GM21390 (cell line): ENCODE measurements around the gene LRRIQ1.
"Not testable (repeated sequence)": the region's sequence is repeated elsewhere in the genome, so short reads cannot be mapped to it uniquely, and the experiment has no call there.

Source experiments
- ATAC-seq: cut with Tn5 transposase; IDR thresholded peaks from one replicate; pipeline ENCODE4 v1.9.1; 2021; ENCODE audit not compliant: unreplicated experiment

The LRRIQ1 gene

DNA sequence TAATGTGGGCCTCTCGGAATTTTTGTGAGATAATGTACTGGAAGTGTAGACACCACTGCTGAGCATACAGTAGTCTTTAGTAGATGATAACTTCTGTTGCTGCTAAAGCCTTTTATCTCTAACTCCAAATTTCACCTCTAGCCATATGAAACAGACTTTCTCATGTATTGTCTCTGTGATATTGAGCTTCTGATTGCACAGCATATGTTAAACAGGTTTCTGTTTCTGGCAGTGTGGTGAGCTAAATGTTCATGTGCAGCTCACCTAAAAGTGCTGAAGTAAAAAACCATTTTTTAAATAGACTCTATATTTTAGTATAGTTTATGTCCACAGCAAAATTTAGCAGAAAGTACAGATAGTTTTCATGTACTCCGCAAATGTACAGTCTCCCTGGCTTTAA lies 154.6 kb downstream of the LRRIQ1 start:
- ATAC-seq = no peak

DNA sequence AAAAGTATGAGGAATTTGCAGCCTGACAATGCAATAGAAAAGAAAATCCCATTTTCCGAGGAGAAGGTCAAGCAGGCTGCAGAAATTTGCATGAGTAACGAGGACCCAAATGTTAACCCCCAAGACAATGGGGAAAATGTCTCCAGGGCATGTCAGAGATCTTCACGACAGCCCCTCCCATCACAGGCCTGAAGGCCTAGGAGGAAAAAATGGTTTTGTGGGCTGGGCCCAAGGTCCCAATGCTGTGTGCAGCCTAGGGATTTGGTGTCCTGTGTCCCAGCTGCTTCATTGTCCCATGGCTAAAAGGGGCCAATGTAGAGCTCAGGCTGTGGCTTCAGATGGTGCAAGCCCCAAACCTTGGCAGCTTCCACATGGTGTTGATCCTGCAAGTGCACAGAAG lies 167.7 kb downstream of the LRRIQ1 start:
- ATAC-seq = not testable (repeated sequence)

DNA sequence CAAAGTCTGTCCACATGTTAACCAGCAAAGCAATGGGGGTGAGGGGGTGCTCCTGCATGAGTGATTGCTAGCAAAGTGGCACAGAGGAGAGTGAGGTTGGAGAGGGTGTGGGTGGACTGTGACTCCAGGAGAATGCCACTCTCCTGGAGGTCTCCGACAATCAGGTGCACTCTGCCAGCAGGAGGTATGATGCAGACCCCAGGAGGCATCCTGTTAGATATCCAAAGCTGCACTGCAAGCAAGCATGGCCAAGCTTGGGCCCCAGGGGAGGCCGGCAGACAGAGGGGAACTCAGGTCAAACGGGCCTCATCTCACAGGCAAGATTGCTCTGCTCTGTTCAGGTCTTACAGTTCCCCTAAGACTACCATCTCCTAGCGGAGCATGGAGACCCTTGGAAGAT lies 170.4 kb downstream of the LRRIQ1 start:
- no peak for ATAC-seq

DNA sequence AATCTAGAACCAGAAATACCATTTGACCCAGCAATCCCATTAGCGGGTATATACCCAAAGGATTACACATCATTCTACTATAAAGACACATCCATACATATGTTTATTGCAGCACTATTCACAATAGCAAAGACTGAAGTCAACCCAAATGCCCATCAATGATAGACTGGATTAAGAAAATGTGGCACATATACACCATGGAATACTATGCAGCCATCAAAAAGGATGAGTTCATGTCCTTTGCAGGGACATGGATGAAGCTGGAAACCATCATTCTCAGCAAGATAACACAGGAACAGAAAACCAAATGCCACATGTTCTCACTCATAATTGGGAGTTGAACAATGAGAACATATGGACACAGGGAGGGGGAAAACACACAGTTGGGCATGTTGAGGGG lies 188.2 kb downstream of the LRRIQ1 start:
- not testable (repeated sequence) for ATAC-seq

DNA sequence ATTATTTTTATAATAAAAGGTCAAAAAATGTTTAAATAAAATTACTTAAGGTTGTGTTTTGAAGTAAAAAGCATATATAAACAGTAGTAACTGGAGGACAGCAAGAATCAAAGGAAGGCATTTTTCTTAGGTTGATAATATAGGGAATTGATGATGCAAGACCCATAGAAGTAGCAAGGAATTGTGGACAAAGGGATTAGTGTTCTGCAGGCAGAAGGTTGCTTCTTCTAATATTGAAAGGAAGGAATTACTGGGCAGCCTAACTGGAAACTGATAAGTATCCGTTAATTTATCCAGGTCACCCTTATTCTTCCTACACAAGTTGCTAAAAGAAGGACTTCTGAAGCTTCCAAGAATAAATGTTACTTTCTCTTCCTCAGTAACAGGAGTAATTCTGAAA lies 189.3 kb downstream of the LRRIQ1 start:
- ATAC-seq = no peak

DNA sequence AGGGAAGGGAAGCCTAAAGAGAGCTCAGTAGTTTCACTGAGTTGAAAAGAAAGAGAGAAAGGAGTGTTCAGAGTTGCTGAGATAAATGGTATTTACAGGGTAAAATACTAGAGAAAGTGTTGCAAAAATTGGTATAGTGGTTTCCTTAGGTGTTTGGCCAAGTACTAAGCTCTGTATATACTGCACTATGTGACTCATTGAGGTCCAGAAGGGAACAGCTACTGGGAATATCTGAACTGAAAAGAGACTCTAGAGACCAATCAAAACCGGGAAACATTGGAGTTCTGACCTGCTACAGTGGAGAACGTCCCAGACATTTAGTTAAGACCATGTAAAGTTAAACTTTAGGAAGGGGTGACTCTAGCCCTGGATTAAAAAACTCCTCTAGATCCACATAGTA lies 201.2 kb downstream of the LRRIQ1 start:
- ATAC-seq = no peak

DNA sequence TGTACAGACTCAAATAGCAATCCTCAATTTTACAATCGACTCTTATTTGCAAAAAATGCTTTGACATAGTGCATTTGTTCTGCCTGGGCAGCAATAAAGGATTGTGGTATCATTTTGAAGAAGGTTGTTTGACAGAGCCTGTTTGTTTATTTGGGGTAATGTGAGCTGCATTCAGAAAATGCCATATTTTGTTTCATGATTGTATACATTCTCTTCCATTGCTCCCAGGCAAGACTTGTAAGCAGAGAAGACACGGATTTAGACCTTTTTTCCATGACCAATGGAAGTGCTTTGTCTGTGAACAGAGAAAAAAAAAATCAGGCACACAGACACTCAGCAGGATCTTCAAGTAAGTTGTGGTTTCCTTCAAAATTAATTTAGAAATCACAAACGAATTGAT lies 208.4 kb downstream of the LRRIQ1 start:
- no peak for ATAC-seq

DNA sequence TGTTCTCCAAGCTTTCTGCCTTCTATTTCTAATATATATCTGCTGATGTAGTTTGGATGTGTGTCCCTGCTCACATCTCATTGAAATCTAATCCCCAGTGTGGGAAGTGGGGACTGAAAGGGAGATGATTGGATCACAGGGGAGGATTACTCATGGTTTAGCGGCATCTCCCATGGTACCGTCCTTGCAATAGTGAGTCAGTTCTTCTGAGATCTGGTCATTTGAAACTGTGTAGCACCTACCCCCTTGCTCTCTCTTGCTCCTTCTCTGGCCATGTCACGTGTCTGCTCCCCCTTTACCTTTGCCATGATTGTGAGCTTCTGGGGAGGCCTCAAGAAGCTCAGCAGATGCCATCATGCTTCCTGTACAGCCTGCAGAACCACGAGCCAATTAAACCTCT lies 217.7 kb downstream of the LRRIQ1 start:
- ATAC-seq = no peak

DNA sequence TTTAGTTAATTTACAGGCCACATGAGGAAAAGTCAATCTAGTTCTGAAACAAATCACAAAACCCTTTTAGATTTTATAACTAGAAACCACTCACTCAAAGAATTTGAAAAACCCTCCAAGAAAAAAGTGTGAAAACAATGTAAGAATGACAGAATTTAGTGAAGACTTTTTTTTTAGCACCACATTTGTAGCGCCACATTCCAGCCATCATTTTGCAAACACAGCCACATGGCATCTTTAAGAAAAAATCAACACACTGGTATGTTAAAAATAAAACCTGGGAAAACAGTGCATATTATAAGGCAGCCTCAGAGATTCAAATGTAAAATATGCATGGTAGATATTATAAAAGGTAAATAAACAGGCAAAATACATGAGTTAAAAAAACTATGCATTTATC lies 221.5 kb downstream of the LRRIQ1 start:
- ATAC-seq = no peak

DNA sequence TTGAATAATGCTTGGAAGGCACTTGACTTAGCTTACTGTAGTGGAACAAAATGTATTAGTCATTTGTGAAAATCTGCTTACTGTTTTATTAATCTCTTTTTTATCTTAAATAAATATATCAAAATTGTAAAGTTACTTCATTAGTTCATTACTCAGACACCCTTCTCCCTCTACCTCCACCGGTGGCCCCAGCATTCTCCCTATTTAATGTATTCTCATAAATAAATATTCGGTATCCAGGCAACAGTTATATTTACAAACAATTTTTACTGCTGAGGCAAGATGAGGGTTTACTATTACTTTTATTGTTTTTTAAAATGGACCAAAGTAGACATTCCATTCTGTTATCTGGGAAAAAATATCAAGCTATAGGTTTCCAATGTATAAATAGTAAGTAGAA lies 224.3 kb downstream of the LRRIQ1 start:
- ATAC-seq = no peak

DNA sequence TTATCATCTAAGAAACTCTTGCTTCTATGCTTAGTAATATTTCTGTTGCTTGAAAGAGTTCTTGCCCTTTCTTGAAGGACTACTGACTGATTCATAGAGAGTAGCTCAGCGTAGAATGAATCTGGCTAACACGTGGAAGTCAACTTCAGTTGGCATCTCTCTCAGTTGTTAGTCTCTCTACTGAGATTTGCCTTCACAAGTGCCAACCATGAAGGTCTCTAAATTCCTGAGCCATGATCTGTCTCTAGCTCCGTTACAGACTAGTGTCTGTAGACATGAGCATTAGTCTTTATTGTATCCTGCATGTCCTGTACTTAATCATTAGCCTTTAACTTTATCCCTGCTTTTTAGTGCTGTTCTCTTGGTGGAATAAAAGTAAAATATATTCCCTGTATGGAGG lies 224.7 kb downstream of the LRRIQ1 start:
- ATAC-seq = no peak

DNA sequence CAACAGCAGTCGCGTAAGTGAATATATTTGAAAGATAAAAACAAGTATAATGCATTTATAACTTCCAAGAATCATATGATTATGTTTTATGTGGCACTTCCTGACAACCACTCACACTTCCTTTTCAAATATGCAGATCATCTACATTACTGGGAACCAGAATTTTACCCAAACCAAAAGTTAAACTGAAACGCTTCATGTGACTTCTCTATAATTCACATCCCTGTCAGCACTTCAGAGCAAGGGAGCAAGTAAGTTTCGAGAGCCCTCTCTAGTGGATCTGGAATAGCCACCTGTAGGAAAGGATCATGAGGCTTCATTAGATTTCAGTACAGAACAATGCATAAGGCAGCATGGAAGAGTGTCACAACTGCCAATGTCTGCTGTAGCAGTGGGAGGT lies 230.2 kb downstream of the LRRIQ1 start:
- no peak for ATAC-seq

DNA sequence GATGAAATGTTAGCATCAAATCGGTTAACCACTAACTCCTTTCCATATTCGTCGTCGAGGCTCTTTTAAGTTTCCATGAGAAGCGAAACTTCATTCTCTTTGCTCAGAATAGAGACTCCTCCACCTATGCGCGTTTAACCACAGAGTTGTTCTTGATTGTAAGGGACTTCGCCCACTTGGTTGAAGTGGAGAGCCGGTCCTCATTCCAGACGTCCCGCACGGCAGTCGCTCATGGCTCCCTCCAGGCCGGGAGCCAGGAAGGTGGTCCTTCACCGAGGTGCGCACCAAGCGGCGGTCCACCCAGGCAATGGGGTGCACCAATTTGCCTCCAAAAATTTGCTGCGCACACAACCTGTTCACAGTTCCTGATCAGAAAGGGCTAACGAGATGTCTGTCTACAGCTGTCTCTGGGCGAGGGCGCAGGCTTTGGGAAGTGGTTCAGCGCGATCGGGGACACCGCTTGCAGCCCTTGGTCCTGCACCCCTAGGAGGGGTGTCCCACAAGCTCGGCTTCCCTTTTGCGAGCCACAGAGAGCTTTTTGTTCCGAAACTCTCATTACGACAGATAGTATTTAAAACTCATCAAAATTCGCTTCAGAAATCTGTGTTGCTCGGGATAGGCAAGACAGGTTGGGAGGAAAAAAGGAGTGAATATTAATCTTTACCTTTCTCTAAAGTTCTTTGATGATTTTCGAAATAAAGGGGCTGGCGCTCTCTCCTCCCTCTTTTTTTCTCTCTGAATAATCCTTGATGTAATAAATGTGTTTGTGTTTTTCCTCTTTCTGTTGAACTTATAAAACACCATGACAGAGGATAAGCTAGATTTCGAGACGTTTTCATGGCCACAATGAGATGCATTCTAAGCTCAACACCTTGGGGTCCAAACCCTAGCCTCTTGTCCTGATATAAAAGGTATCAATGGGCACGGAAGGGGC lies 237.5 kb downstream of the LRRIQ1 start:
- peak; percentile 68 for ATAC-seq

DNA sequence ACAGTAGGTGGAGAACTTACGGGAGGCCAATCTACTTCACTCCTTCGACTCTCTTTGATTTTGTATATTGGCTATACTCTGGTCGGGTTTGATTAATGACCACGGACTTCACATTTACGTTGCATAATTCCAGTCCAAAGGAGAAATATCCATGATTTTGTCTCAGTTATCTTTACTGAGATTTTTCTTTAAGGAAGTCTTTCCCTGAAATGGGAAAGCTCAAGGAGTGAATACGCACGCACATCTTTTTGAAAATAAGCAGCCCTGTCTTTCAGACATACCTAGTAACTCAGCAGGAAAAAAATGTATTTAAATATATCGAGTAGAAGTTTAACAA lies 238.1 kb downstream of the LRRIQ1 start:
- no peak for ATAC-seq

DNA sequence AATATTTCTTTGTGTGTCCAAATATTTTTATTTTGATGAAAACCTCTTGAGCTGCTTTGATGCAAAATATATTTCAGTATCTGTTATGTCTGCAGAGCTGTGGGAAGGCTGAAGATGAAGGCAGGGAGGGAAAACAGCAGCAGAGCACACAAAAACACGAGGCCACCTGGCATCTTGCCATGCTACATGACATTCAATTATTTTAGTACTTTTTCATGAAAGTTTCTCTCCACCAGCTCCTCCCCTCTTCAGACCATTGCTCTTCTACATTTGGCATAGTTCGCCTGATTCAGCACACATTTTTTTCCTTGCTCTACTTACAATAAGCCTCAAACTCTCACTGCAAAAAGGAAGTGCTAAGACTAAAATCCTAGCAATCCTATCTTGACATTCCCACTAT lies 239.2 kb downstream of the LRRIQ1 start:
- ATAC-seq = no peak

DNA sequence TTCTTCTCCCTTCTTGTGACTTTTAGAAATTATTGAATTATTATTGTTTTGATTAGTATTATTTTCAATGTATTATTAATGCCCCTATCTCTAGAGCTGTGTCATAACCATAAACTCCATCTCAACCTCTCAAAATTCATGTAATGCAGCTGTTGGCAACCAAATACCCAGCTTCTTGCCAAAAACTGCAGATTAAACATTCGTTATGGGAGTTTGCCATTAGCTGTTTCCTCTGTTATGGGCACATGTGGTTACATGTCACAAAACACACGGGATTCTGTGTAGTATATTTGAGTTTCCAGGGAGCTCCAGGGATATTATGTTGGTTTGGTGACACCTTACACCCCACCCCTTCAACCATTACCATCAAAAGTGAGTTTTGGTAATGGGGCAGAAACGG lies 241.0 kb downstream of the LRRIQ1 start:
- ATAC-seq = no peak

DNA sequence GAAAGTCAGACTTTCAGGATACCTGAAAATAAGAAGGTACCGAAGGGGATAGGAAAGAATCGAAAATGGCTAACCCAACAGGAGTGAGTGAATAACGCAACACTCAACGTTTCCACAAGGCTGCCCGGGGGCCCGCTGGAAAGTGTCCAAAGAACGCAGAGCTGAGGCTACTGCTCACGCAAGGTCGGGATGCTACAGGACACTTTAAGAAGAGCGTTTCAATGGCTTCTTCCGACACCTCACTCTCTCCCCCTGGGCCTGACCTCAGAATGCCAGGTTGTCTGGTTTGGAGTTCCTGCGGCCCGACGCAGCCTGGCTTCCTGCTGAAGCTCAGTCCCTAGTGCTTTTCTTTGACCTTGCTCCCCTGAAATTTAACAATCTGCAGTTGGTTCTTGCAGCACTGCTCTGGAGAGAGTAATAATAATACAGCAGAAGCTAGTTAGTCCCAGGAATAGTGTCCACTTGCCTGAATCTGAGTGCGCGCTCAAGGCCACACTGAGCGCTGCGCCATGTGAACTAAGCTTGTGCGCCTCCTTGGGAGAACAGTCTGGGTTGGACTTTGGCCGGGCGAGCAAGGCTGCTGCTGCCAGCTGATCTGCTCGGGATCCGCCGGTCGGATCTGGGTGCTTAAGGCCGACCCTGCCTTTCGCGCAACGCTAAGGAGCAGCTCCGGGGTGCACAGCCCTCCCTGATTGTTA lies 241.9 kb downstream of the LRRIQ1 start:
- ATAC-seq = no peak

DNA sequence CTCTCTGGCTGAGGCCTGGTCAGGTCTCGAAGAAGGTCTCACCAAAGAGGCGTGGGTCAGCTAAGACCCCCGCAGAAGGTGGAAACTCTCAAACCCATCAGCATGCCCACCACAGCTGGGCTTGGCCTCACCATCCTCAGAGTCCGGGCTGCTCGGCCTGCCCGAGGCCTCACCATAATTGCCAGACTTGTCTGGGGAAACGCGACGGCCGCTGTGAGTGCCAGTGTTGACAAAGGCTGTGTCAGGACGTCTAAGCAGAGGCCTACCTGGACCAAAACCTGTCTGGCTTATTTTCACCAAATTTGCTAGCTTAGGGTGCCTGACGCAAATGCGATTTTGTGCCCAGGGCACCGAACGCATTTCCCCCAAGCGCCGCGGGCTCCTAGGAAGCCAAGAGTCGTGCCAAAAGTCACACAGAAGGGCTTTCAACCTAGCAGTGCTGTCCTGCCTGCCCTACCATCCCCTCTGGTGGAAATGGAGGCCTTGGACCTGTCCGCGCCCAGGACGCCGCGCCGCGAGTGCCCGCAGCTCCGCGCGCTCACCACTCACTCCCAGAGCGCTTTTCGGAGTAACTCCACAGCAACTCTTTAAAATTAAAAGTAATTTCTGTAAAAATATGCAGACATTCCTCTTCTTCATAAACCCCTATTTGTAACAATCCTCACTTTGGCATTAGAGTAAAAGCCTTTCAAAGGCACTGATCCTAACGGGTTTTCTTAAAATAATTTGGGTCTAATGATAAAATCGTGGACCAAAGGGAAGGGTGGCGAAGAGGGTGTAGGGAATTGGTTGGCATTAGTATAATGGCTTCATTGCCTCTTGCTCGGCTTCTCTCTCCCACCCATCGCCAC lies 242.7 kb downstream of the LRRIQ1 start:
- no peak for ATAC-seq

DNA sequence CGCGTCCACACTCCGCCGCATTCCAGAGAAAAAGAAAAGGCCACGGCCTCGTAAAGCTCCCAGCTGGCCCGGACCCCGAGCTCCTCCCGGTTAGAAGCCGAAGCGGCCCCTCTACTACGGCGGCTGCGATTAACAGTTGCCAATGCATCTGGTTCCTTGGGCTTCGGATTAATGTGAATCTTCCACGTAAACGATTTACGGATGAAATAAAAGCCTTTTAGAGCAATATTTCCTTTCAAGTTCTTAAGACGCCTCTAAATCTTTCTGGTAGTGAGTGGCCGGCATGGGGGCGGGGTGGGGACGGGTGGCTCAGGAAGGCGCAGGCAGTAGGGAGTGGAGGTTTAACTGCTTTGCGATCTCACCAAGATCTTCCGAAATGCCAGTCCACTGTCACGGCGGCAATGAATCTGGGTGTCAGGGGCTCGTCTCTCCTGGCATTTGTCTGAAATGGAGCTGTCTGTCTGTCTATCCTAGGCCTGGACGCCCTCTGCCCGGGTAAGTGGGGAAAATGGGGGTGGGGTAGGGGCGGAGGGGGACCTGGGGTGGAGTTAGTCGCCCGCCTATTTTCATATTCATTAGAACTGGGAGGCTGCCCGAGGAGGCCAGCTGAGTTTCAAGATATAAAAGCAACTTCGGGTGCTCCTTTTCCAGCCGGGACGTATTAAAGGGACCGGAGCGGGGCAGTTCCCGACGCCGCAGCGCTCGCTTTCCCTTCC lies 243.5 kb downstream of the LRRIQ1 start:
- no peak for ATAC-seq

DNA sequence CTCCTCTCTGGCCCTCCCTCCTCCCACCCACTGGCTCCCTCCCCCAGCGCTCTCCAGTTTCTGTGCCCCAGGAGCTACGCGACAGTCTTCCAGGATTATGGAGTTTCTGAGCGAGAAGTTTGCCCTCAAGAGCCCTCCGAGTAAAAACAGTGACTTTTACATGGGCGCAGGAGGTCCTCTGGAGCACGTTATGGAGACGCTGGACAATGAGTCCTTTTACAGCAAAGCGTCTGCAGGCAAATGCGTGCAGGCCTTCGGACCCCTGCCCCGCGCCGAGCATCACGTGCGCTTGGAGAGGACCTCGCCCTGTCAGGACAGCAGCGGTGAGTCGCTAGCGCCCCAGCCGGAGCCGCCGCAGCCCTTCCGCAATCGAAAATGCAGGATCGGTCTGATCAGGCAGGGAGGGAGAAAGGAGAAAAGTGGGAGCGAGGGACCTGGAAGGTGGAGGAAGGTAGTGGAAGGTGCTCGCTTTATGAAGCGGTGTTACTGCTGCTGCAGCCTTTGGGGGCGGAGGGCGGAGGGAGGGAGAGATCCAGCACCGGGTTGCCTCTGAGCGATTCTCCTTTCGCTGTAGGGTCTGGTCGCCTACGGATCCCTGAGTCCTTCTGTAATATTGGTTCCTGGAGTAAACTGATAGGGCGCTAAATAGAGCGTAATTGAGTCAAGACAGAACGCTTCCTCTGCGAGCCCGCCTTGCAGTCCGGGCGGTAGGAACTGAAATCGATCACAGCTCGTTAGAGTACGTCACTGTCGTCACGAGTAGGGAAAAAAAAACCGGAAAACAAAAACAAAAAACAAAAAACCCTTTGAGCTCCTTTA lies 244.2 kb downstream of the LRRIQ1 start, which contains the start of gene ALX1:
TSS of gene ALX1 (plus strand) at position 56 of the 819 bp plus-strand sequence. CDS start at position 98, 42 bp downstream.
- ATAC-seq = peak; percentile 51
